Measurements from ENCODE around the gene BIRC2.
"Not testable (repeated sequence)": the region's sequence is repeated elsewhere in the genome, so short reads cannot be mapped to it uniquely, and the experiment has no call there.

The BIRC2 gene

DNA sequence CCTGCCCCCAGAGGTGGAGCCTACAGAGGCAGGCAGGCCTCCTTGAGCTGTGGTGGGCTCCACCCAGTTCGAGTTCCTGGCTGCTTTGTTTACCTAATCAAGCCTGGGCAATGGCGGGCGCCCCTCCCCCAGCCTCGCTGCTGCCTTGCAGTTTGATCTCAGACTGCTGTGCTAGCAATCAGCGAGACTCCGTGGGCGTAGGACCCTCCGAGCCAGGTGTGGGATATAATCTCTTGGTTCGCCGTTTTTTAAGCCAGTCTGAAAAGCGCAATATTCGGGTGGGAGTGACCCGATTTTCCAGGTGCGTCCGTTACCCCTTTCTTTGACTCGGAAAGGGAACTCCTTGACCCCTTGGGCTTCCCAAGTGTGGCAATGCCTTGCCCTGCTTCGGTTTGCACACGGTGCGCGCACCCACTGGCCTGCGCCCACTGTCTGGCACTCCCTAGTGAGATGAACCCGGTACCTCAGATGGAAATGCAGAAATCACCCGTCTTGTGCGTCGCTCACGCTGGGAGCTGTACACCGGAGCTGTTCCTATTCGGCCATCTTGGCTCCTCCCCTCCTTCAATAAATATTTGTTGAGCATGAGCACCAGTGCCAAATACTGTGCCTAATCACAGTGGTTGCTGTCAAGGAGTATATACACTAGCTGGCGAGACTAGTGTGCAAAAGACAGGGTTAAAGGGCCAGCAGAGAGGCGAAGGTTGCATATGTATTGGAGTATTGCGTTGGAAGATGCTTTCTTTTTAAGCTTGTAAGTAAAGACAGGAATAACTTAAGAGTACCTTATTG is 27.8 kb downstream of the BIRC2 start:
- DNase-seq (ENCODE audit: low read depth in 2 of 3, low spot score in 2 of 3), result not testable (repeated sequence)

DNA sequence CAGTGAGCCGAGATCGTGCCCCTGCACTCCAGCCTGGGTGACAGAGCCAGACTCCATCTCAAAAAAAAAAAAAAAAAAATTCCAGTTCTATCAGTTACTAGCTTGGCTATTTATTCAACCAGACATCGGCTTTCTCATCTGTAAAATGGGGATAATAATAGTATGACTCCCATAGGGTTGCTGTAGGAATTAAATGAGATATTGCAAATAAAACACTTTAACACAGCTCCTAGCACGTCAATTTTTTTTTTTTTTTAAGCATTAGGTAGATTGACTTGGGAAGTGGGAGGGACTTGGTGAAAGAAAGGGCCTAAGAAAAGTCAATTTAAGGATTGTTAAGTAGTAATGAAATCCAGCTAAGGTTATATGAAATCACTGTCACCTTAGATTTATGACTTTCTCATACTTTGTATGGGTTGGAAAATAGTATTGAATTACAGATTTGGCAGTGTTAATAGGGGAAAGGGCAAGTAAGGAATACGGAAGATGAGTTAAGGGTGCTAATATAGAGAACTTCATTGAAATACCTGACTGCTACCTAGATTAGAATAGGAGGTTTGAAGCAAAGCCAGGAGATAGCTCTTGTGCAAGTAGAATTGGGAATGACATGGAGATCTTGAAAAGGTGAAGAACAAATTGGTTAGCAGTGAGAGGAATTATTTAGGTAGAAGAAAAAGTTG is 28.8 kb downstream of the BIRC2 start:
- no peak for DNase-seq (ENCODE audit: low read depth in 2 of 3, low spot score in 2 of 3)

DNA sequence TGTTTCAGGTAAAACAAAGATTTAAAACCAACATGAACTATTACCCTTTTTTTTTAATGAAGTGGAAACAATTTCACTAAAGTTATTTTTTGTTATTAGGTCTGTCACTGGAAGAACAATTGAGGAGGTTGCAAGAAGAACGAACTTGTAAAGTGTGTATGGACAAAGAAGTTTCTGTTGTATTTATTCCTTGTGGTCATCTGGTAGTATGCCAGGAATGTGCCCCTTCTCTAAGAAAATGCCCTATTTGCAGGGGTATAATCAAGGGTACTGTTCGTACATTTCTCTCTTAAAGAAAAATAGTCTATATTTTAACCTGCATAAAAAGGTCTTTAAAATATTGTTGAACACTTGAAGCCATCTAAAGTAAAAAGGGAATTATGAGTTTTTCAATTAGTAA is 30.9 kb downstream of the BIRC2 start:
- DNase-seq (ENCODE audit: low read depth in 2 of 3, low spot score in 2 of 3), result no peak

GRCh38 chr11:102378818-102379217 is 31.8 kb downstream of the BIRC2 start:
- no peak for DNase-seq (ENCODE audit: low read depth in 2 of 3, low spot score in 2 of 3)

DNA sequence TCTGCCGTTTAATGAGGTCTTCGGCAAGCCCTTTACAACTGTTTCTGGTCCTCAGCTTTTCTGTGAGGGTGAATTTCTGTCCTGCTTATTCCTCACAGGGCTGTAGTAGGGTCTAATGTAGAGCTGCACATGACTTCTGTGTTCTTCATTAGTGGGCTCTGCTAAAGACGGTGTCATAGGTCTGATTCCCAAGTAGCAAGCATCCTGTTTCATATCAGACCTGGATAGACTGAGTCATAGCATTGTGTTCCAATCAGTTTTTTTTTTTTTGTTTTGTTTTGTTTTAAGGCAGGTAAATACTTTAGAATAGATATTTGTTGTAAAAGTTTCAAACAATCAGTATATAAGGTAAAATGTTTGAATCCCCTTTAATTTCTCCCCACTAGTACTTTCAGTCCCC is 35.4 kb downstream of the BIRC2 start:
- DNase-seq (ENCODE audit: low read depth in 2 of 3, low spot score in 2 of 3), result no peak

- DNase-seq (ENCODE audit: low read depth in 2 of 3, low spot score in 2 of 3), result no peak
Observed at GRCh38 chr11:102383839-102384238, 36.8 kb downstream of the BIRC2 start.

DNA sequence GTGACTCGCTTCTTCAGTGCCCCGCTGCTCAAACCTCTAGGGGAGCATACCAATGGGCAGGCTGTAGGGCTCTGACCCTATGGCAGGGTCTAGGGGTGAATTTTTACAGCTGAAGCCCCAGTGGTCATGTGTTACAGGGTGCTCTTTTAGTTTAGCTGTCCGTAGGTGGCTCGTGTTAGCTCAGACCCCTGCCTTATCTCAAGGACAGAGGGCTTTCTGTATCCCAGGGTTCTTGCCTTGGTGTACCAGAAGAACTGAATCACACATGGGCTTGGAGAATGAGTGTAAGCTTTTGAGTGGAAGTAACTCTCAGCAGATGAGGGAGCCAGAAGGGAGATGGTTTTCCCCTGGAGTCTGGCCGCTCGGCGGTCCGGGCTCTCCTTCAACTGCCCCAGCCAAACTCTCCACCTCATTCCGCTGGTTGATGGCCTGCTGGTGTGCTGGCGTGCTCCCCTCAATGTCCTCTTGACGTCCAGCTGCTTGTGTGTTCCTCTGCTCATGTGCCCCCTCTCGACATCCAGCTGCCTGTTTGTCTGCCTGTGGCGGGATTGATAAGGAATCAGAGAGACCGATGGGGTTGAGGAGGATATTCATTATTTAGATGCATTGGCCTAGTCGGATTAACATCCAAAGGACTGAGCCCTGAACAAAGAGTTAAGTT is 37.5 kb downstream of the BIRC2 start:
- no peak for DNase-seq (ENCODE audit: low read depth in 2 of 3, low spot score in 2 of 3)

DNA sequence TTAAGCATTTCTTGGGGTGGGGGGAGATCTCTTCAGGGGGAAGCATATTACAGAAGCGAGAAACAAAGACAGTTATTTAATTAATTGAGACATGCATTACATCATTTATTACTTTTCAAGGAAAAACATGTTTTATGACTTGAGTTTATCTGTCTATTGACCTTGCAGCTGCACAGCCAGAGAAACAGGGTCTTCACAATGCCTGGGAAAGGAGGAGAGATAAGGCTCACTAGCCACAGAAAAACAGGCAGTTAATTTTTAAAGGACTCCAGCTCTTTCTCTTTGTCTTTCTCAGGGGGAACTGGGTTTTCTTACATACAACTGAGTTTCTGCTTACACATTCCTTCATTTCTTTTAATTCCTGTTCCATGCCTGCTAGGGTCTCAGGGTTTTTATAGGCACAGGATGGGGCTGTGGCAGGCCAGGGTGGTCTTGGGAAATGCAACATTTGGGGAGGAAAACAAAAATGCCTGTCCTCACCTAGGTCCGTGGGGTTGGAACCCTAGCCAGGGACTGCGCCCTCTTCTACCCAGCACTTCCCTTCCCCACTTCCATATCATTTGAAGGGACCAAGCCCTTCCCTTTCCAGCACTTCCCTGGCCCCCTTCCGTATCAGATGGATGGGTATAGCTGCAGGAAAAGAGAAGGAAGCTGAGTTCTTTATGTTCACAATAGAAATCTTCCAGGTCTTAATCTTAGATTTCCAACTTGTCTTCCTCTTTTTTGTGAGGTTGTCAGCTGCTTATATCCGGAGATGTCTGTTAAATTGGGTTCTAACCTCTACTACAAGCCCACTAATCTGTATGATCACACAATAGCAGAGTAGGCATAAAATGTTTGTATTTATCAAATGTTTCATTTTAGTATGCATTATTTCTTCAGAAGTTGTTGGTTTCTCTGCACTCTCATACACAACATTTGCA is 38.3 kb downstream of the BIRC2 start:
- DNase-seq (ENCODE audit: low read depth in 2 of 3, low spot score in 2 of 3), result no peak

GRCh38 chr11:102386136-102386734 is 39.2 kb downstream of the BIRC2 start:
- DNase-seq (ENCODE audit: low read depth in 2 of 3, low spot score in 2 of 3), result no peak

DNA sequence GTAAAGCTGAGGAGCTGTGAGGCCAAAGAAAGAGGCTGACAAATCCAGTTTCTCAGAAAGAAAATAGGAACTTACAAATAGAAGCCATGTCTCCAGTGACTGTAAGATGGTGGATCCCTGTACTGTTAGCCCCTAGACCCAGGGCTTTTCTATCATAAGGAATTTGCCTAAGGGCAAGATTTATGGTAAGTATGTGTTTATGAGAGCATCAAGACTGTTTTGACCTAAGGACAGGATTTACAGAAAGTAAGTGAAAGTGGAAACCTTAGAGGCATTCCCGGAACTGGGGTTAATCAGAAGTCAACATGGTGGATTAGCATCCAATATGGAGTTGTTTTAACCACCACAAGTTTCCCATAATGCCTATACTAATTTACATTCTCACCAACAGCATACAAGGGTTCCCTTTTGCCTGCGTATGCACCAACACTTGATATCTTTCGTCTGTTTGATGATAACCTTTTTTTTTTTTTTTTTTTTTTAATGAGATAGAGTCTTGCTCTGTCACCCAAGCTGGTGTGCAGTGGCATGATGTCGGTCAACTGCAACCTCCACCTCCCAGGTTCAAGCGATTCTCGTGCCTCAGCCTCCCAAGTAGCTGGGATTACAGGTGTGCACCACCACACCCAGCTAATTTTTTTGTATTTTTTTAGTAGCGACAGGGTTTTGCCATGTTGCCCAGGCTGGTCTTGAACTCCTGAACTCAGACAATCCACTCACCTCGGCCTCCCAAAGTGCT is 40.2 kb downstream of the BIRC2 start:
- DNase-seq (ENCODE audit: low read depth in 2 of 3, low spot score in 2 of 3), result no peak

DNA sequence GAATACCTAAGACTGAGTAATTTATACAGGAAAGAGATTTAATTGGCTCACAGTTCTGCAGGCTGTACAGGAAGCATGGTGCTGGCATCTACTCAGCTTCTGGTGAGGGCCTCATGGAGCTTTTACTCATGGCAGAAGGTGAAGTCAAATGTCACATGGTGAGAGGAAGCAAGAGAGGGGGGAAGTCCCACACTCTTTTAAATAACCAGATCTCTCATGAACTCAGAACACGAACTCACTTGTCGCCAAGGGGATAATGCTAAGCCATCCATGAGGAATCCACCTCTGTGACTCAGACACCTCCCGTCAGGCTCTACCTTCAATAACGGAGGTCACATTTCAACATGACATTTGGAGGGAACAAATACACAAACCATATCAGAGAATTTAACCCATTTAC is 42.2 kb downstream of the BIRC2 start:
- DNase-seq (ENCODE audit: low read depth in 2 of 3, low spot score in 2 of 3), result no peak

DNA sequence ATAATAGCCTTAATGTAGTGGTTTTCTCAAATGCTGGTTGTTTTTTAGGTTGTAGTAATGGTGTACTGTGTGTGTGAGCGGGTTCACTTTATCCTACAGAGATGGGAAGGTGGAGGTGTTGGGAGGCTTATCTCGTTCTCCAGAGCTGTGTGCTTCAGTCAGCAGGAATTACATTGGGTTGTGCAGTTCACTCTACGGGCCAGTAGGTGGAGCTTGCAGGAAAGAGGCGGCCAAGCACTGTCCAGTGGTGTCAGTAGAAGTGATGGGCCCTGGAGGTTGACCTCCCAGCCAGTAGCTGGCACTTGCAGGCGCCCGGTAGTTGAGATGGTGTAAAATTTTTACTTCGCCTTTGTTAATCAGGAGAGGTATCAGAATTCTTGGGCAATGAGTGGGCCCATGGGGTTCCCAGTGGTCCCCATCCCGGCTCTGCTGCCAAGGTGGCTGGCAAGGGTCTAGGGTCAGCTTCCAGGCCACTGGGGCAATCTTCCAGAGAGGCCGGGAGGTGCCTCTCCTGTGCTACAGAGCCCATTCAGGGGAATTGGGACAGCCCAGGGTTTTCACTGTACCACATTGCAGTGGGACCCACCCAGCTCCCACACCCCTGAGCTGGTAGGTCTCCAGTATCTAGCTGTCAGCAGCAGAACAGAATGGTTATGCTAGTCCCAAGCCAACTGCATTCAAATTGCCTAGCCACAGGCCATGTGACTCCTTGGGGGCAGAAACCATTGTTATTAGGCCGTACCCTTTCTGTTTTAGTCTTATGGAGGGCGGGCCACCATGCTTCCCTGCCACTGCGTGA is 43.9 kb downstream of the BIRC2 start:
- DNase-seq (ENCODE audit: low read depth in 2 of 3, low spot score in 2 of 3), result peak in 1 of 3 experiments; percentile 26

DNA sequence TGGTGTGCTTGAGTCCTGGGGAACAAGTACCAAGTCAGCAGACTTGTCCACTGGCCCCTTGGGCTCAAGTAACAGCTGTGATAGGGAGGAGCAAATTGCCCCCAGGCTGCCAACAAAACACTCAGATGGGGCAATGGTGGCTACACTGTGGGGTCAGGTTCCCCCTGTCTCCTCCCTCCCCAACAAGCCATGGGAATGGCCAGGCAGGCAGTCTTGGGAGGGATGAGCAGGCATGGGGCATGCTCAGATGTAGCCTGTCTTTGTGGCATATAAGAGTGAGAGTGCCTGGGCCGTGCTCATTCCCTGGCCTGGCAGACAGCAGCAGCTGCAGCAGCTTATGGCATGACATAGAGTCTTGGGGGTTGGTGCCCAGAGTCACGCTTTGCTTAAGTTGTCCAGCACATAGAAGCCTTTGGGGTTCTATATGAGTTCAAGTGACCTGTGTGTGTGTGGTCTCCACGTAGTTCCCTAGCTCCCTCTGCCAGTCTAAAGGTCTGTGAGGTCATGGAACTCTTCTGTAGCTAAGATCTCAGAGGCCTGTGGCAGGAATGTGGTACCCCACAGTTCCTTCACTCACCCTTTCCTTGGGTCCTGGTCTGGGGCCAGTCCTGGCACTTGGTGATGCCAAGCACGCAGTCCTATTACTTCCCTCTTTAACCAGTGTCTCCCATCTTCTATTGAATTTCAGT is 44.7 kb downstream of the BIRC2 start:
- no peak for DNase-seq (ENCODE audit: low read depth in 2 of 3, low spot score in 2 of 3)

DNA sequence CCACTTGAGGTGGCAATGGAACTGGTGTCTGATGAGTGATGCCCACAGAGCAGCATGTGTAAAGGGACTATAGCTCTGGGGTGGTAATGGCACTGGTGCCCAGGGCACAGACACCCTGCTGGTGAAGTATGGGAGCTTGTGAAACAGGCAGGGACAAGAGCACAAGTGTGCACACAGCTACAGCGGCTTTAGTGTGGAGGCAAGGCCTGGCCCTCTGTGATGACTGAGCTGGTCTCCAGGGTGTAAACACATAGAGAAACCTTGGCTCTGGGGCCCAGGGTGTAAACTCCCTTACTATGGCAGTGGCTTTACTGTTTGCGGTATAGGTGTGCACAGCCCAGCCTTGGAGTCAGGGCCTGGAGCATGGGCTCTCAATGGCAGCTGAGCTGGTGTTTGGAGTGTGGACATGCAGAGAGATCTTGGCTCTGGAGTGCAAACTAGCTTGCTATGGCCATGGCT is 46.3 kb downstream of the BIRC2 start:
- DNase-seq (ENCODE audit: low read depth in 2 of 3, low spot score in 2 of 3), result no peak

DNA sequence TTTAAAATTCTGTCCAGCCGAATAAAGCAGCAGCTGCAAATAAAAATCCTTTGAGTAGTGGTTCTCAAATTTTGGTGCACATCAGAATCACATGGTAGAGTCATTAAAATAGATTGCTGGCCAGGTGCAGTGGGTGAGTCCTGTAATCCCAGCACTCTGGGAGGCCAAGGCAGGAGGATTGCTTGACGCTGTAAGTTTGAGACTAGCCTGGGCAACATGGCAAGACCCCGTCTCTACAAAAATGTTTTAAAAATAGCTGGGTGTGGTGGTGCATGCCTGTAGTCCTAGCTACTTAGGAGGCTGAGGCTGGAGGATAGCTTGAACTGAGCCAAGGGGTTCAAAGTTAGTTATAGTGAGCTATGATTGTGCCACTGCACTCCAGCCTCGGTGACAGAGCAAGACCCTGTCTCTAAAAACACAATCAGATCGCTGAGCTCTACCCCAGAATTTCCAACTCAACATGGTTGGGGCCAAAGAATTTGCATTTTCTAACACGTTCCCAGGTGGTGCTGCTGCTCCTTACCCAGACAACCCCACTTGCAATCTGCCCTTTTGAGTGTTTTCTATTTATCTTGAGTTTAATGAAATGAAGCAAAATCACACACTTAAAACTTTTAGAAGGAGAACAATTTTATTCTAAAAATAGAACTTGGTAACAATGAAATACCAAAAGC is 48.8 kb downstream of the BIRC2 start:
- no peak for DNase-seq (ENCODE audit: low read depth in 2 of 3, low spot score in 2 of 3)

DNA sequence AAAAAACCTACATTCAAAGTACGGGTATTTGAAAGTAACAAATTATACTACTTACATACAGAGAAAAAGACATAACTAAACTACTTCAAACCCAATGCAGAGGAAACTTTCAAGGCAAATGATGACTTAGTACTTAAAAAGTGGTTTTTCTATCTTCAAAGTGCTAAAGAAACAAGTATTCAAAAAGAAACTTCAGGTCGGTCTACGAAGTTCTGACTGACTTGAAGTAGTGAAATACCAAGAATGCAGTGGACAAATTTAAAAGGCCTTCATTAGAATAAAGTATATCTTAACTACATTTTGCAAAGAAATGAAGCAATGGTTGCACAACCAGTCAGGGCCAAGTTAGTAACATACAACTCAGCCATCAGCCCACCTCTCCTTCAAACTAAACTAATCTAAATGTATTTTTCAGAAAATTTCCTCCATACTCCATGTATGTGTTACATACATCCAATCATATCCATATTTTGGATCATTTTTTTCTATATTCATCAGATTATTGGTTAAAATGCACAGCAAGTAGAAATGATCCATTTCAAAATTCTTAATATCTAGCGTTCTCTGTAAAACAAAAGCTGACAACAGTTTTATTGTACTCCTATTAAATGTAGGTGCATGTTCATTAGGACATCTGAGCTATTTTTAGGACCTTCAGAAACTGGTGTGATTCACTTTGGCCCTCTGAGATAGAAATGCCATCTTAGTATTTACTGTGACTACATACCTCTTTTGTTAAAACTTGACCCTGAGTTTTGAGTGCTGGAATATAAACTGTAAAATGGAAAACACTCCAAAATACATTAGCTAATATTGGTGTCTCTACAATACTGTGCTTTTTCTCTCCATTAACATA is 49.9 kb downstream of the BIRC2 start:
- no peak for DNase-seq (ENCODE audit: low read depth in 2 of 3, low spot score in 2 of 3)

GRCh38 chr11:102398297-102398696 is 51.3 kb downstream of the BIRC2 start:
- no peak for DNase-seq (ENCODE audit: low read depth in 2 of 3, low spot score in 2 of 3)

Measured in activated CD8-positive, alpha-beta memory T cell treated with anti-CD3 and anti-CD28 coated beads for 48 hours (primary cell).